Hematopoietic multipotent progenitor cell treated with erythropoietin and hydrocortisone succinate and interleukin-3 and kit ligand, for 17 days (in vitro differentiated cells): ENCODE results near the gene FOXO3.

Source experiments
- DNase-seq: peaks from one replicate; pipeline ENCODE4 v3.0.0-alpha.2; 2015; ENCODE audit warnings: low spot score

The FOXO3 gene

DNA sequence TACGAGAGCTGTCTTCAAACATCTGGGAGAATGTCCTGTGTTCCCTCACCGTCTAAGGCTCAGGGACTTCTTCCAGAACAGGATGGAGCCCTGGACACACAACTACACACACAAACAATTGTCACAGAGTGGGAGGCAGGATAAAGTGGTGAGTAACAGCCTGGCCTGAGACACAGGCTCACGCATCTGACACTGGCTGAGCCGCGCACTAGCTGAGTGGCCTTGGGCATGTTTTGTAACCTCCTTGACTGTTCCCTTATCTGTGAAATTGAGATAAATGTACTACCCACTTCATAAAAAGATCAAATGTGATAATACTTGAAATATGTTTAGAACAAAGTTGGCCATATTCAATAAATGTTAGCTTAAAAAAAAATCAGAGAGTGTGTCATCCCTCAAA is 155.1 kb downstream of the FOXO3 start:
- no peak for DNase-seq

DNA sequence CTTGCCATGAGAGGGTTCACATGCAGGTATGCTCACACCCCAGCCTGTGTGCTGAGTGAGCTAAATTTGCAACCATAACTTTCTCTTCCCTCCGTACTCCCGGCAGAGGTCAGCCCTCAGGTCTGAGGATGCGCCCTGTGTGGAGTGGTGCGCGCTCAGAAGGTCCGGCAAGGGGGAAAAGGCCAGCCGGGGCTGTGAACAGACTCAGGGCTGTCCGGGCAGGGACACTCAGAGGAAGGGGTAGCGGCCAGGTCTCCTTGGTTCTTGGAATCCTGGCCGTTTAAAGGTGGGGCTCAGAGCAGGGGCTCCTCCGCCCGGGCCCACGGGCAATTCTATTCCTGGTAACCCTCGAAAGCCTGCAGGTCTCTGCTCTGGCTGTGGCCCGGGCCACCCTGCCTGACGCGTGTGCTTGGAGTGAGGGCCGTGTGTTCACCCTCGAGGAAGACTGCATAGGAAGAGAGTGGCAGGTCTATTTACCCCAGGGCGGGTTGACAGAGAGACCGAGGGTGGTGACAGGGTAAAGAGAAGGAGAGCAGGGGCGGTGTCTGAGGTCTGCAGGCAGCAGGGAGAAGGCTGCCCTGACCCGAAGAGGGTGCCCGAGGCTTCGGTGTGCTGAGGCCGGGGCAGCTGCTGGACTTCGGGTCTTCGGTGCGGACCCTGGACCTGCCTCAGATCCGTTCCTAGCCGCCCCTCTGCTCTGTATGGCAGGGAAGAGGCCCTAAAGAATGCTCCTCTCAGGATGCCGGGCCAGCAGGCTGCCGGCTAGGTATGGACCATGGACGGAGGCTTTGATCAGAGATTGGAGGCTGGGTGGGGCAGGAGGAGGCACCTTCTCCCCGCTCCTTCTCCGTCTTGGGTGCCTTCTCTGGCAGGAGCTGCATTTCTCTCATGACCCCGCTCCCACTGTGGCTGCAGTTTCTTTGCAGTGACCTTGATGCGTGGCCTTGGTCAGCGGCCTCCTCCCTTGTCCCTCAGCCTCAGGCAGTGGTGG is 156.4 kb downstream of the FOXO3 start:
- DNase-seq, result no peak

DNA sequence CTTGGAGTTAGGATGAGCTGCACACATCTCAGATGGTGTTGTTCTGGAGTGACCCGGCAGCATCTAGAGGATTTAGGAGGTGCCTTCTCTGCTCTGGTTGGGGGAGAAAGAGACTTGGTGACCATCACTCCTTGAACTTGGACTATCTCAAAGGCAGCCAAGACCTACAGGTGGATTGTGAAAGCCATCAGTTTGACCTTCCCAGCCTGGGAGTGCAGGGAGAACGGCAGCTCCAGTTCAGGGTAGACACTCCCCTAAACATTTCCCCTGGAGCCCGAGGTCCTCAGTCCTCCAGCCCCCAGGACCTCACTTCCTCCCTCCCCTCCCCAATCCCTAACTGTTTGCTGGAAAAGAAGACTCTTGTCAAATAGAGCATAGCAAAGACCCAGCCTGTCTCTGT is 158.8 kb downstream of the FOXO3 start:
- DNase-seq, result no peak

DNA sequence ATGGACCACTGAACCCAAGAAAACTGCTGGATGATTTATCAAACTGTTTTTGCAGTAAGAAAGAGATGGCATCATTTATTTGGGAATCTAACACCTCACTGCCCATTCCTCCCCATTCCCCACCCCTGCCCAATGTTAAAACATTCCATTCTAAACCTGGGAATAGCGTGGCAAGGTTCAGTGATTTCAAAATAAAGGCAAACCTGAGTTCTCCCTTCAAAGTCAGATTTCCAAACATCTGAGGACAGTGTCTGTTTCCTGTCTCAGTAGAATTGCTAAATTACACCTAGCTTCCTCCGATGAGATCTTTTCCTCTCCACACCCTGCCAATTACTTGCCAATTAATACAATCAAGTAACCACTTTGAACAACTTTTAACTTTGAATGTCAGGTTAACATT is 160.1 kb downstream of the FOXO3 start:
- DNase-seq, result no peak

DNA sequence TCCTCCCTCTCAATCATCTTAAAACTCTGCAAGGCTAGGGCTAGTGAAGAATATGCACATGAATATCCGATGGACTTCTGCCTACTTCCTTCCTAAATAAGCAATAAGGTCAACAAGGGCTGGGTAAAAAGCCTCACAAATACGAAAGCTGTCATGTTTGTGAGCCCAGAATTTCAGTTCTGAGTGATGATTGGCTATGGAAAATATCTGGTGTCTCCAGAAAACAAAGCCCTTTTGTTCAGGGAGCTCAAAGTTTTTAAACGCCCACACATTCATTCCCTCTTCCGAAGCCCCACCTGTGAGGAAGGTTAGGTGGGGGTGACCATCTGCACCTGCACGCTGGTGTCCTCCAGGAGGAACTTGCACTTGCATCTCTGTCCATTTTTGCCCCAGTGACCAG is 160.6 kb downstream of the FOXO3 start:
- DNase-seq, result no peak

DNA sequence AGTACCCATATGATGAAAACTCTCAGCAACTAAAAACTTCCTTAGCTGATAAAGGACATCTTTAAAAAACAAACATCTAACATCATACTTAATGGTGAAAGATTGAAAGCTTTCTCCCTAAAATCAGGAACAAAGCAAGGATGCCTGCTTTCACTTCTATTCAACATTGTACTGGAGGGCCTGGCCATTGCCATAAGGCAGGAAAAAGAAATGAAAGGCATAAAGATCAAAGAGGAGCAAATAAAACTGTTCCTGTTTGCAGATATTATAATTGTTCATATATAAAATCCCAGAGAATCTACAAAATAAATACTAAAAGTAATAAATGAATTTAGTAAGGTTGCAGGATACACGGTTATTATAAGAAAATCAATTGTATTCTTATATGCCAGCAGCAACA is 162.9 kb downstream of the FOXO3 start:
- DNase-seq, result no peak

DNA sequence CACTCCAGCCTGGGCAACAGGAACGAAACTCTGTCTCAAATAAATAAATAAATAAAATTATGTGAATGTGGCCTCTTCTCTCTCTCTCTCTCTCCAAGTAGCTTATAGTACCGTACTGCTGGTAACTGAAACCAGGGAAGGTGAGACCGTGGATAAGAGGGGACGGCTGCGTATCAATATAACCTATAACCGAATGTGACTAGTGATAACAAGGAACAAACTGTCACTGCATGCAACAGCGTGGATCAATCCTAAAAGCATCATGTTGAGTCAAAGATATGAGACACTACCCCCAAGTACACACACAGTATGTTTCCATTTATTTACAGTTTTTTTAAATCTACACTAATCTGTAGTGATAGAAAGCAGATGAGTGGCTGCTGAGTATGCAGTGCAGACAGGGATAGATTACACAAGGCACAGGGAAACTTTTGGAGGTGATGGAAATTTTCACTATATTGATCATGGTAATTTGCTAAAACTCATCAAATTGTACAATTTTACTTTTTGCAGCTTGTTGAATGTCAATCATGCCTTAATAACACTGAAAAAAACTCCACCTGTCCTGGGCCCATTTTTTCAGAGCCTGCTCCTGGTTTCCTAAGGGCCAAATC is 166.1 kb downstream of the FOXO3 start:
- no peak for DNase-seq

DNA sequence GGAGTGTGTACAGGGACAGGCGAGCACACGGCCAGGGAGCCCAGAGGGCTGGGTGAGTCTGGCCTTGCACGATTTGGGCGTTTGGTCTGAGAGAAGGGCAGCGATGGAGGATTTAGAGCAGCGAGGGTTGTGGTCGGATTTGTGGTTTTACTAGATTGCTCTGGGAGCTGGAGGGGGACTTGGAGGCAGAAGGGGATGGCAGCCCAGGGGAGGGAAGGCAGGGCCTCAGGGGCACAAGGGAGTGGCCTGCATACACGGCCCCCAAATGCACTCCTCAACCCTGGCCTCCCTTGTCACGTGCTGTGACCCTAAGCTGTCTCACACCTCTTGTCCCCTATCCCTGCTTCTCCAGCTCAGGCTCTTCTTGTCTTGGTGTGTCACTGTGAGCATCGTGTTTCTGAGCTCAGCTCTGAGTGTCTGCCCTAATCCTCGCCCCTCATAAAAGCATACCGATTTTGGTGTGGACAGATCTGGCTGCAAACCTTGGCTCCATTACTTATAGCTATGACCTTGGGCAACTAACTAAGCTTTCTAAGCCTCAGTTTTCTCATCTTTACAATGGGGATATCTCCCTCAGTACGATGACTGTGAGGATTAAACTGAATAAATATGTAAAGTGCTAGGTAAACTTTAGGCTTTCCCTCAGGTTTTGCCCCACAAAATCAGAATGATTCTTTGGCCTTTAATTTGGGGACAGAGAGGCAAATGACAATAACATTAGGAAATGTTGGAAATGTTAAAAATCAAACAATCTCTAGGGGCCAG is 167.4 kb downstream of the FOXO3 start:
- DNase-seq, result no peak

DNA sequence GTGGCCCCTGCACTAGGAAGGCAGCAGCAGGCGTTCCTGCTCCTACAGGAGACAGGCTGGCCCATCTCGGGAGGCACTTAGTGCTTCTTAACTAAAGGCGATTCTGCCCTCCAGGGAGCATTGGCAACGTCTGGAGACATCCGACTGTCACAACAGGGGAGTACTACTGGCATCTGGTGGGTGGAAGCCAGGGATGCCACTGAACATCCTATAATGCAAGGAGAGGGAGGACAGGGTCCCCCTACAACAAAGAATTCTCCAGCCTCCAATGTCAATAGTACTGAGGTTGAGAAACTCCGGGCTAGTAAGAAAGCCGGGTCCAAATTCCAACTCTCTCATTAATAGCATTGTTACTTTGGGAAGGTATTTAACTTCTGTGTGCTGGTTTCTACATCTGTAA is 168.1 kb downstream of the FOXO3 start:
- DNase-seq, result no peak

DNA sequence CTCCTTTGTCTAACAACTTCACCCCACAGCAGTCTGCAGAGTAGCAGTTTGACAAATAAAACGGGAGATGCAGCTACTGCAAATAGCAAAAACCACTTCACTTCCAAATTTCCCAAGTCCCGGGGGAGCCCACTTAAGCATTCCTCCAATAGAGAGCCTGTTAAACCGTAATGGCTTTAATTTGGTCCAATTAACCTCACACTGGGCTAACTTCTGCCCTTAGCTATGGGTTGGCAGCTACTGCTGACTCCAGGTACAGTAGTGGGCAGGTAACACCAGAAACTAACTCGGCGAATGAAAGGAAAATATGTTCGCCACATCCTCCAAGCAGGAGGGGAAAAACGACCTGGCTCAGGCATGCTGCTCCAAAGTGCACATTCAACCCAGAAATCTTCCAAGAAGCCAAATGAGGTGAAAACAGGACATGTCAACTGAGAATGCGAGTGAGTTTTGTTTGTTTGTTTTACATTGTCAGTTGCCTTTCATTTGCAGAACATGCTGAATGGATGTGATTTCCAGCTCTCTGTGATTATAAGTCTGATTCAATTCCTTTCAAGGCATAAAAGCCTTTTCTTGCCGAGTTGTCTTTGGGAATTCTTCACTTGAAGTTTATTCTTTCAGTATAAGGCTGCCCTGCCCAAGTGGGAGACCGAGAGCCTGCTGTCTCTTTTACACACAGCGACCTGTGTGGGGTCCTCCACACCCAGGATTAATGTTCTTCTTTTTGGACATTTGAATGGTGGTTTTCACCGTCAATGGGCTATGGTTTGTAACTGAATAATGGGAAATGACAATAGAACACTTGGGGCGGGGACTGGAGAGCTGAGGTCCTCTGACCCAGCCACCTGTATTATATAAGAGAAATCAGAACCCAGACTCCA is 170.2 kb downstream of the FOXO3 start:
- no peak for DNase-seq

DNA sequence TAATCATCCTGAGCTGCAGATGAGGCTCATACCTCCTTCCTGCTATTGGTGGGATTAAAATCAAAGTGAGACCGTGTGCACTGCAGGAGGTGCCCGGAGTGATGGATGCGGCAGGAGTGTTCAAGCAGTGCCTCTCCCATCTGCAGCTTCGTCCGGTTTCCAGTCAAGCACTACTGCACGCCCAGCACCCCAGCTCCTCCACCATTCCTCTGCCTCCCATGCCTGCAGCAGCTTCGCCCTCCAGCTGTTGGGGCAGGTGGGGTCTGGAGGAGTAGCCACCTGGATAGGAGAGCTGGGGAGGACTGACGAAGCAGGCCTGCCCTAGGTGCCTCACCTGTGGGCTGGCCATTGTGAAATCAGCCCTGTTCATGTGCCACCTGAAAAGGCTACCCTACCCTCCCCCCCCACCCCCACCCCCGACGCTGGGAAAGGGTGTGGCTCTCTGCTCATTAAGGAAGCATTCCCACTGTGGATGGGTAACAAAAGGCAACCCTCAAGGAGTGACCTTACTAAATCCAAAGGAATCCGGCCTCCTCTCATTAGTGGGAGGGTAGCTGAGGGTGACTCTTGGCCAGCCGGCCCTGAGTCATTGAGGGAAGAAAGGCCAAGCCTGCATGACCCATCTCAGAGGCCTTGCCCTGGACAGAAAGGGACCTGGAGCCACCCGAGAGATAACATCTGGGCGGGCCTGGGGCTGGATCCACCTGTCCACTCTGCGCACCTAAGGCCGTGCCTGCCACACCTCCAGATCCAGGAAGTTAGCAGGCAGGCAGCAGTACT is 171.6 kb downstream of the FOXO3 start:
- DNase-seq, result no peak

DNA sequence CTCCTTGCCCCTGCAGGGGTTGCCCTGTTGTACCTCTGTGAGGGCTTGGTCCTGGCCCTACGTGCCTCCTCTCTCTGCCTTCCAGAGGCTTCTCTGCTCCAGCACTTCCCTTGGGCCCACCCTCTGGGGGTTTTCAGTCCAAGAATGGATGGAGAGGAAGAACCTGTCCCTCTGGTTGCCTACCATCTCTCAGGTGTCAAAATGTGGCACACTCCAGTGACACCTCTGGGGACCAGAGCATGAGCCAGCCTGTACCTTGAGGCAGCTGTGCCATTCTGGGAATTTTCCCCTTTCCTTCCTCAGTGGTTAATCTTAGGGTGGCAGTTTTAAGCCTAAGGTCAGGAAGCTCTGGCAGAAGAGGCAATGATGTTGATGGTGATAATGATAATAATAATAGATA is 172.3 kb downstream of the FOXO3 start:
- DNase-seq, result no peak

DNA sequence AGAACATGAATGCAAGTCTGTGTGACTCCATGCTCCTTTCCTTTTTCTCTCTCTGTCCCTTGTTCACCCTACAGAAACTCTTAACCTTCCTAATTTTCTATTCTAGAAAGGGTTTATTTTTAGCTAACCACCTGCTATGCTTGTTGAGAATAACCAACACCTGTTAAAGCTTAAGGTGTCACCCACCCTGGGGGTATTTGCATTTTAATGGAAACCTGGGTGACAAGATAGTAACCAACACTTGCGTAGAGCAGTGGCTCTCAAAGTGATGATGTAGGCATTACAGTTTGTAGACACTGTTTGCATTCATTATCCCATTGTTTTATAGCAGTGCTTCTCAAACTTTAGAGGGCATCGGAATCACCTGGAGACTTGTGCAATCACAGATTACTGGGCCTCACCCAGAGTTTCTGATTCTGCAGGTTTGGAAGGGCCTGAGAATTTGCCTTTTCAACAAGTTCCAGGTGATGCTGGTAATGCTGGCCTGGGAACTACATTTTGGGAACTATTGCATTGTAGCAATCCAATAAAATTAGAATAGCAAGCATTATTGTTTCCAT is 173.1 kb downstream of the FOXO3 start:
- DNase-seq, result no peak
